ENCODE measurements around the gene NOTCH1. TPM values are rescaled to one million over a fixed set of nuclear protein-coding genes. Genes with fewer than 3 reads are reported as not detected.

NOTCH1 gene
- total RNA-seq, 4 donors from 2014 or later, result 48.6 to 90.6 (median 58.8) TPM

- 90% methylated on average over 19 of the region's 19 CpGs for WGBS
- no peak for TF ChIP-seq CTCF (IDR thresholded peaks at IDR 0.05)
- no peak for TF ChIP-seq POLR2A (IDR thresholded peaks at IDR 0.05; ENCODE audit: low read depth)
- no peak for TF ChIP-seq POLR2AphosphoS5 (IDR thresholded peaks at IDR 0.05)
- TF ChIP-seq EP300 (IDR thresholded peaks at IDR 0.05), result no peak
- peaks cover 60 to 78% (median 73%) of the 10 kb centered on the region in 4 donors for H3K4me1 ChIP-seq
- no peaks in the 10 kb centered on the region for H3K9me3 ChIP-seq
- peak overlapping the region in 2 of 4 donors; percentile 5 to 33 for H3K27ac ChIP-seq (replicated peaks in 1 of 4)
- intact Hi-C loops (cut with DNase I), result no loop called here
- H3K36me3 ChIP-seq, result no peaks in the 10 kb centered on the region
- H3K27me3 ChIP-seq, result no peaks in the 10 kb centered on the region
- H3K4me3 ChIP-seq, result no peak overlapping the region
- DNase-seq (ENCODE audit: extremely low spot score), result no peak
Observed at GRCh38 chr9:136570916-136571315, 25.1 kb upstream of the NOTCH1 start.

- Histone ChIP-seq H3K9me3 (no peaks in the 10 kb centered on the region), H3K4me3 (no peak overlapping the region), H3K27me3 (no peaks in the 10 kb centered on the region), H3K36me3 (no peaks in the 10 kb centered on the region), H3K27ac (replicated peaks in 1 of 4) (peak overlapping the region in 1 of 4 donors; percentile 5), H3K4me1 (peaks cover 60 to 79% (median 75%) of the 10 kb centered on the region in 4 donors)
- TF ChIP-seq EP300 (IDR thresholded peaks at IDR 0.05) (no peak), CTCF (IDR thresholded peaks at IDR 0.05) (no peak), POLR2AphosphoS5 (IDR thresholded peaks at IDR 0.05) (no peak), POLR2A (IDR thresholded peaks at IDR 0.05; ENCODE audit: low read depth) (no peak)
- 86% methylated on average over 8 of the region's 18 CpGs for WGBS
- intact Hi-C loops (cut with DNase I), result no loop called here
- no peak for DNase-seq (ENCODE audit: extremely low spot score)
Observed at GRCh38 chr9:136570191-136570845, 24.5 kb upstream of the NOTCH1 start.

- DNase-seq (ENCODE audit: extremely low spot score), result no peak
- Histone ChIP-seq H3K27ac (replicated peaks in 1 of 4) (no peak overlapping the region), H3K4me3 (no peak overlapping the region), H3K9me3 (no peaks in the 10 kb centered on the region), H3K27me3 (no peaks in the 10 kb centered on the region), H3K4me1 (peaks cover 66 to 86% (median 82%) of the 10 kb centered on the region in 4 donors), H3K36me3 (no peaks in the 10 kb centered on the region)
- no peak for TF ChIP-seq POLR2A (IDR thresholded peaks at IDR 0.05; ENCODE audit: low read depth)
- TF ChIP-seq POLR2AphosphoS5 (IDR thresholded peaks at IDR 0.05), result no peak
- no peak for TF ChIP-seq CTCF (IDR thresholded peaks at IDR 0.05)
- TF ChIP-seq EP300 (IDR thresholded peaks at IDR 0.05), result no peak
- intact Hi-C loops (cut with DNase I), result no loop called here
- WGBS, result 90% methylated on average over 9 of the region's 10 CpGs
Observed at GRCh38 chr9:136569526-136570148, 23.8 kb upstream of the NOTCH1 start.

DNA sequence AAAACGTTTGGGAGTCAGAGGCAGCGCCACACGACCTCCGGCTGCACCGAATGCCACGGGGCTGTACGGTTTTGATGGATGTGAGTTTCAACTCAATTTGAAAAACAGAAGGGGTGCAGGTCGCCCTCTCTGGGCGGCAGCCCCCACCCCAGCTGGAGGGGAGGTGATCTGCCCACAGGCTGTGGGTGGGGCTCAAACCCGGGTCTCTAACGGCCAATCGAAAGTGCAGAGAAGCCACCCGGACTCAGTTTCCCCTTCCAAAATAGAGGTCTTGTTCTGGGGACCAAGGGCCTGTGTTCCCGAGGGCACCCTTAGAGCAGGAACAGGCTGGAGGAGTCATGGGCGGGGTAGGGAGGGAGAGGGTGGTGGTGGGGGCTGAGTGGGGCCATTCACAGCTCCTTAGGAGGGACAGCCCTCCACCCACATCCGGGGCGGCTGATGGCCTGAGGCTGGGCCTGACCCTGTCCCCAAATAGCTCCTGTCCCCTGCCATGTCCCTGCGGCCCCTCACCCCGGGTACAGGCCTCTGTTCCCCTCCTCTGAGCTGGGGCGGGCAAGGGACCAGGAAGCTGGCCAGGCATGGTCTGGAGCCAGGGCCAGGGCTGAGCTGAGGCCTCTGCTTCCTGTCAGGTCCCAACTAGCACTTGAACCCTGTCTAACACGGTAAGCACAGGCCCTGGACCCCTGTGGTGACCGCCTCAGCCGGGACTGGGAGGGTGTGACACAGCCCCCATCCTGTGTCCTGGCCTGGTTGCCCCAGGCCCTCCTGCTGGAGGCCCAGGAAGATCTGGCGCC lies 22.6 kb upstream of the NOTCH1 start:
- intact Hi-C loops (cut with DNase I), result no loop called here
- no peaks in the 10 kb centered on the region for H3K36me3 ChIP-seq
- peaks cover 77 to 97% (median 94%) of the 10 kb centered on the region in 4 donors for H3K4me1 ChIP-seq
- DNase-seq (ENCODE audit: extremely low spot score), result no peak
- H3K9me3 ChIP-seq, result no peaks in the 10 kb centered on the region
- no peaks in the 10 kb centered on the region for H3K27me3 ChIP-seq
- peak overlapping the region in 1 of 4 donors; percentile 11 for H3K4me3 ChIP-seq
- WGBS, result 53% methylated on average over 18 of the region's 24 CpGs
- TF ChIP-seq CTCF (IDR thresholded peaks at IDR 0.05), result no peak
- no peak for TF ChIP-seq POLR2A (IDR thresholded peaks at IDR 0.05; ENCODE audit: low read depth)
- TF ChIP-seq POLR2AphosphoS5 (IDR thresholded peaks at IDR 0.05), result no peak
- no peak for TF ChIP-seq EP300 (IDR thresholded peaks at IDR 0.05)
- H3K27ac ChIP-seq (replicated peaks in 1 of 4), result peak overlapping the region; percentile 69 to 78 (median 74)
